Myocyte (in vitro differentiated cells): ENCODE results near the gene CD300H. TPM values are rescaled to one million over a fixed set of nuclear protein-coding genes. Genes with fewer than 3 reads are reported as not detected.

ENCODE experiments used
- DNase-seq: peaks from one replicate; pipeline ENCODE4 v3.0.0-alpha.2; 2012; ENCODE audit warnings: low read depth
- total RNA-seq: library from RNA; depleted of rRNA; stranded (reverse); fragments of >200 nt; gene quantifications from 2 replicates; pipeline ENCODE4 v1.2.3, GENCODE V29; 2014

The CD300H gene
- total RNA-seq, 1 donor from 2014 or later = not detected

DNA sequence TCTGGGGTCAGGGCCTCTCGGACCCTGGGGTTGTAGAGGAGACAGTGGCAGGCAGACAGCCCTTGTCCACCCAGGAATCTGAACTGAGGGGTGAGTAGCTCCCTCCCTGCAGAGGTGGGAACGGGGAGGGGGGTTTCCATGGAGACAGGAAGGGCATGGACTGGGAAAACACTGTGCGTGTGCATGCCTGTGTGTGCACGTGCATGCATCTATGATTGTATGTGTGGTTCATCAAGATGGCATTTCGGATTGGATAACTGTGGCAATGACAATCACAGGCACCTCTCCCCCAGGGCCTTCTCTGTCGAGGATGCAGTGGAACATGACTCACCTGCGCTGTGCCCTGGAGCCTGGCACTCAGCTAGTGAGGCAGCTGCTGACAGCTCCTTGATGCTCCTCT lies 15.3 kb downstream of the CD300H start:
- DNase-seq = no peak

DNA sequence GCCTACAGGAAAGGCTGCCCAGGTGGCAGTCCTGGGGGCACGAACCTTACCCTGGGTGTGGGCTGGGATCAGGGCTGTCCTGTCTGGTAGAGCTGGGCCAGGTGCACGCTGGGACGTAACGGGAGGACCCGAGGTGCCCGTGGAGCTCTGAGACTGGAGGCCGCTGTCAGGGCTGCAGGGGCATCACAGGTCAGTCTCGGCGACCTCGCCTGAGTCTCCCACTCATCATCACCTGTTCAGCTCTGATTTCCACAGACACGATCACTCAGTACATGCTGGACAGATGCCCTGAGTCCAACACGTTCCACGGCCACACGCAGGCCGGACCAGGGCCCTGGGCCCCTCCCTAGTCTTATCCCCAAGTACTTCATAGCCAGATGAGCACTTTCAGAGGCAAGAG lies 16.7 kb downstream of the CD300H start:
- no peak for DNase-seq

DNA sequence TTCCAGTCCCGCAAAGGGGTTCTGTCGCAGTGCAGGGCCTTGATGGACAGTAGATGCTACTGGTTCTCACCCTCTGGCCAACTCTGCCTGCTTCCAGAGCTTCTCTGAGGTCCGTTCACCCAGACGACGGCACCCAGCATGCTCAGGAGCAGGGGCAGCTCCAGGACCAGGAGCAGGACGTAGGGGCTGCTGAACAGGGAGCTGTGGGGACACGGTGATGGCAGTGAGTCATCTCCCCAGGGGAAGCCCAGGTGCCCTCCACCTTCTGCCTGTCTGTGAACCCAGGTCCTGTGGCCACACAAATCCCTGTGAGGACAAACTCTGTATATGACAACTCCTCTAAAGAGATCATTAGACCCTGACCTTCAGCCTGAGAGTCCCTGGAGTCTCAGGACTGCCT lies 18.0 kb downstream of the CD300H start:
- no peak for DNase-seq

DNA sequence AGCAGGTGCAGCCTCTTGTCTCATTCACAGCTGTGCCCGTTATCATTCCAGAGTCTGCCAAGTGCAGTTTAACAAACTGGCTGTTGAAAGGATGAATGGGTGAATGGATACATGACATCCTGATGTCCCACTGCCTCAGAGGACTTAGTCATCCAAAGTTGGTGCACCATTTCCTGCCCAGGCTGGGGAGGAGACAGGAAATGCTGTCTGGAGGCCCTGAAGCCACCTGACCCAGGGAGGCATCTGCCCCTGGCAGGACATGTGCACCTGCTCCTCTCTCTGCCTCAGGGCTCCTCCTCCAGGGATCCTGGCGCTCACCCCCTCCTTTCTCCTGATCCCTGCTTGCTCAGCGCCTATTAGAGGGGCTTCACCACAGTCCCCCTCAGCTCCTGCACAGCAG lies 19.6 kb downstream of the CD300H start:
- no peak for DNase-seq

DNA sequence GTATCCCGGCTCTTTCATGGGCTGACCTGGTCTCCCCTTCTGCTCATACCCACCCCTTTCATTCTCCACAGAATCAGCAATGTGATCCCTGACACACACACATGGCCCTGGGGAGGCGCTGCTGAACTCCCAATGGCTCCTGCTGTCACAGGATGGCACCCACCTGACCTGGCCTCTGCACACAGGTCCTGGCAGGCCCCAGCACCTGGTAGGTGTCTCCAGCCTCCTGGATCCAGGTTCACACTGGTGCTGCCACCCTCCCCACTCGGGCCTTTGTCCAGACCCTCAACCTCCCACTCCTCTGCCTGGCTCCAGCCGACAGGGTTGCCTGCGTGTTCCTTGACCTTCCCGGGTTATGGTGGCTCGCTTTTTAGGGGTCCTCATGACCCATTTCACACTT lies 20.0 kb downstream of the CD300H start:
- no peak for DNase-seq

DNA sequence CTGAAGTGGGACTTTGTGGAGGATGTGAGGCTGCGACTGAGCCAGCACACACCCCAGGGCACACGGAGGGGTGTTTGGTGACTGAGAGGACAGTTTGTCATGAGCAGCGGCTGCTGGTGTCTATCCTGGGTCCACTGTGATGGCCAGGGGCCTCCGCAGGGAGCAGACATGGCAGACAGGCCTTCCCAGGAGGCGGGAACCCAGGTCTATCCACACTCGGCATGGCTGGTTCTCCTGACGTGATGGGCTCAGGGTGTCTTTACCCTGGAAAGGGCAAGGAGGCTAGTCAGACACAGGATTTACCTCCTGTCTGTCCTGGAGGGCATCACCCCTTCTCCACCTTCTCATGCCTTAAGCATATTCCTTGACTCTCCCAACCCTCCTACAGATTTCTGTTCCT lies 20.7 kb downstream of the CD300H start:
- DNase-seq = no peak

DNA sequence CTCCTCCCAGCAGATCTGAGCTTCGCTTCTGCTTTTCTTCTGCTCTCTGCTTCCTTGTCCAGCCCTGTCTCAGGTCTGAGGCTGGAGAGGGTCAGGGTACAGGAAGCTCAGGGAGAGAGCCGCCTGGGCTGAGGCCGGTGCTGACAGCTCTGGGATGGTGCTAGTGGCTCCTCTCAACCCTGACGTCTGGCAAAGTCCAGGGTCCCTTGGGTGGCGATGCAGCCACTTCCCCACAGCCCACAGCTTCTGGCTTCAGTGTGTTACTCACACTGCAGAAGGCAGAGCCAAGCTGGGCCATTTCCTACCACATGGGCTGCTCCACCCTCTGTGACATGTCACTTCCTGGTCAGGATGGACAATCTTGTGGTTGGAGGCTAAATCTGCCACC lies 21.5 kb downstream of the CD300H start, which contains the start of gene CD300C:
Gene CD300C, minus strand, starts transcription at position 273 of the 388 bp plus-strand sequence. CDS start 333 bp downstream, outside the sequence.
- no peak for DNase-seq

DNA sequence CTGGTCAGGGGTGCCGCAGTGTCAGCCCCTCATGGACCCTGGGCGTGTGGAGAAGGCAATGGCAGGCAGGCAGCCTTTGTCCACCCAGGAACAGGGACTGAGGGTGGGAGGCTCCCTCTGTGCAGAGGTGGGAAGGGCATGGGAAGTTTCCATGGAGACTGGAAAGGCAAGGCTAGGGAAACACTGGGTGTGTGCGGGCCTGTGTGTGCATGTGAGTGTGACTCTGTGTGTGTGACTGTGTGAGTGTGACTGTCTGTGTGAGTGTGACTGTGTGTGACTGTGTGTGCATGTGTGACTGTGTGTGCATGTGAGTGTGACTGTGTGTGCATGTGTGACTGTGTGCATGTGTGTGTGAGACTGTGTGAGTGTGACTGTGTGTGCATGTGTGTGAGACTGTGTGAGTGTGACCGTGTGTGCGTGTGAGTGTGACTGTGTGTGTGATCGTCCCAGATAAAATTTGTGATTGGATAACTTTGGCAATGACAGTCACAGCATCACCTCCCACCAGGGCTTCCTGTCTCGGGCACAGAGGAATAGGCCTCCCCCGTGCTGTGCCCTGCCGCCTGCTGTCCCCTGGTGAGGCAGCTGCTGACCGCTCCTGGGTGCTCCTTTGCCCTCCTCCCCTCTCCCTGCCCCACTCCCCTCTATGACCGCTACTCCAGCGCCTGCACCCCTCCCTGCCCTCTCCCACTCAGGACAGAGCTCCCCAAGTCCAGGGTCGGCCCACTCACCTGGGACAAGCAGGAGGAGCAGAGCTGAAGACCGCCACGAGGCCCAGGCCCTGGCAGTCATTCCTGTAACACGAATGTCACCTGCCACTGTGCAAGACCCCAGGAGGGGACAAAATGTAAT lies 22.1 kb downstream of the CD300H start:
- DNase-seq = no peak

DNA sequence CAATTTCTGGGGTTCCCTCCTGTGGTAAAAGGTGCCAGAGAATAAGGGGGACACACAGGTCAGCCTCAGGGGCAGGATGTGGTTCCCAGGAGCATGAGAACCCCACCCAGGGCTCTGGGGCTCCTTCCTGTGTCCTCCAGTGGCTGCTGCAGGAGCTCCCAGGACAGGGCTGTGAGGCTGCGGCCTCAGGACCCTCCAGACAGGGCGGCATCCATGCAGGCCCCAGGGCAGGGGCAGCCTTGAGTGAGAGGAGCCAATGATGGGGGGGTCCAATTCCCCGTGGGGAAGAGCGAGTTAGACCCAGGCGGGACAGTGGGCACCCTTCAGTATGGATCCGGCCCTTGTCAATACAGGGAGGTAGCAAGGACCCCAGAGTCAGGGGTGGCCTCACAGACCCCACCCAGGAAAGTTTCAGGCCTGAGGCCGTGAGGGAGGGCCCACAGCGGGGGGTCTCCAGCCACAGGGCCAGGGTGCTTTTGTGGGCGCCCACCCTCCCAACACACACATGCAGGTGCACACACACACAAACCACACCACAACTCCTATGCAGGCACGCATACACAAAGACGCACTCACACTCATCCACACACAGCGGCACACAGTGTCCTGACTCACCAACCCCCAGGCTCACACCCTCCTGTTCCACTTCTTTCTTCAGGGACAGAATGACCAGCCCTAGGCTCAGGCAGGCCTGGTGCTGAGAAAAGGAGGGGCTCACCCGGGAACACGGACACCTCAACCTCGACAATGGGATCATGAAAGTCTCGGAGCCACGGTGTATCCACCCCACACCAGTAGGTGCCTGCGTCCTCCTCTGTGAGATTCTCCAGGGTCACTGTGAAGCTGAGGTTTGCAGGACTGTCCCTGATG lies 23.2 kb downstream of the CD300H start:
- no peak for DNase-seq

DNA sequence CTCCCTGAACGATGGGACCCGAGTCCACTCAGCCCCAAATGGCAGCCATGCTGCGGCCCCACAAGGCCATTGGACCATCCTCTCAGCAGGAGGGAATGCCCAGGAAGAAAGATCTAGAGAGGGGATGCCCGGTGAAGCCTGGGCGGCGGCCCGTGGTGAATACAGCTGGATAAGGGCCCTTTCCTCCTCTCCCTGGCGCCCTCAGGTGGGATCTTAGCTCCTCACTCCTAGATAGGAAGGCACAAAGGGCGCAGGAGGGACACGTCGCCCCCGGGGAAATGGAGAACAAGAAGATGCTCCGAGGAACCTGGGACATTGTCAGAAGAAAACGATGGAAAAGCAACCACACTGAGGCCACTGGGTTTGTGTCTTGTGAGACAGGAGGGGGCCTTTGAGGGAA lies 23.9 kb downstream of the CD300H start:
- no peak for DNase-seq

DNA sequence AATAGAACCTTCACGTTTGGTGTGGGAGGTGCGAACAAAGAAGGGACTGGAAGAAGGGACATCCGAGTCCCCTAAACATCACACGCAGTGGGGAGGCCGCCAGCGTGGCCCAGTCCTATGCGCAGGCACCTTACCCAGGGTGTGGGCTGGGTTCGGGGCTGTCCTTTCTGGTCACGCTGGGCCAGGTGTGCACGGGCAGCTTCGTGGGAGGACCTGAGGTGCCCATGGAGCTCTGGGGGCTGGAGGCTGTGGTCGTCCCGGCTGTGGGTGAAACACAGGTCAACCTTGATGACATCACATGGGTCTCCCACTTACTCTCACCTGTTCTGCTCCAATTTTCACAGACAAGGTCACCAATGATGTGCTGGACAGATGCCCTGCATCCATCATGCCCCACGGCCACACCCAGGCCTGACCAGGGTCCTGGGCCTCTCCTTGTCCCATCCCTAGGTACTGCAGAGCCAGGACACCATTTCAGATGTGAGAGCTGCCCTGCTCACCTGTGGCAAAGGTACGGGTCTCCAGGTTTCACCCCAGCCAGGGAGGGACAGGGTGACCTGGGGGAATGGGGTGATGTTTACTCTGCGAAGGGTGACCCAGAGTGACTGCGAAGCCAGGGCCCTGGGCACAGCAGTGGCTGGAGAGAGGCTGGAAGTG lies 24.5 kb downstream of the CD300H start:
- no peak for DNase-seq

DNA sequence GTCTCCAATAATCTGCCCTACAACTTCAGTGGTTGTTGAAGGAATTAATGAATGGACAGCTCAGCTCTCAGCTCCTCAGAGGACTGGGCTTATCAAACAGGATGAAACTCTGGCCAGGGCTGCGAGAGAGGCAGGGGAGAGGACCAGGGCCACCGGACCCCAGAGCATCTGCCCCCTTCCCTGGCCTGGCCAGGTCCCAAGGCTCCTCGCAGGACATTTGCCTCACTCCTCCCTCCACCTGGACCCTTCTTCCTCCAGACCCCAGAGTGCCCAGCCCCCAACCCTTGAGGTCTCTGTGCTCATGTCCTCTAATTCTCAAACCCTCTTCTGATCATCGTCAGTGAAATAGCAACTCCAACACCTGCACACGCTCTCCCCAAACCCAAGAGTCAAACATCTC lies 25.1 kb downstream of the CD300H start:
- DNase-seq = no peak

DNA sequence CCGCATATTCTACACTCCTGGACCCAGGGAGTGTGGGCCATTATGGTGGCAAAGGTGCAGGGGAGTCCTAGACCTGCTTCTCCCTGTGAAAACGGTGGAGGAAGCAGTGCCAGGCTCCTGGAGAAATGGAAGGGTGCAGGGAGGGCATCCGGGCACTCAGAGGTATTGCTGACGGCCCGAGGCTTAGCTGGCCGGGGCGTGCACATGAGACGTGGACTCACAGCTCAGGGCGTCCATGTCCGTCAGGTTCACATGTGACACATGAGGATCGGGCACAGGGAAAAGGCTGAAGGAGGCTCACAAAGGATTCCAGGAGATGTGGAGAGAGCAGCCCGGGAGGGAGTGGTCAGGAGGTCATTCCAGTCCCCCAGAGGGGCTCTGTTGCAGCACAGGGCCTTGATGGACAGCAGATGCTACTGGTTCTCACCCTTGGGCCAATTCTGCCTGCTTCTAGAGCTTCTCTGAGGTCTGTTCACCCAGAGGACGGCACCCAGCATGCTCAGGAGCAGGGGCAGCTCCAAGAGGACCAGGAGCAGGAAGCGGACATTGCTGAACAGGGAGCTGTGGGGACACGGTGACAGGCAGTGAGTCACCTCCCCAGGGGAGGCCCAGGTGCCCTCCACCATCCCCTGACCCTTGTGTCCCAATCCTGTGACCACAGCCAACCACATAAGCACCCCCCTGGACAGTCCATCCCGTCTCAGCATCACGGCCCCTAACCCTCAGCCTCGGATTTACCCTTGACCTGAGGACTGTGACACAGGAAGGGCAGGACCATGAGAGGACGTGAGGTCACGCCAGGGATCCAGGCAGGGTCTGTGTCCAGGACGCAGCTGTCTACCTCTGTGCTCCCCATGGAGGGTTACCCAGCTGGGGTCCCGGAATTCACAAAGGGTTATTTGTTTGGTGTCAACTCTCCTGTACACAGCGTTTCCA lies 25.9 kb downstream of the CD300H start:
- no peak for DNase-seq

DNA sequence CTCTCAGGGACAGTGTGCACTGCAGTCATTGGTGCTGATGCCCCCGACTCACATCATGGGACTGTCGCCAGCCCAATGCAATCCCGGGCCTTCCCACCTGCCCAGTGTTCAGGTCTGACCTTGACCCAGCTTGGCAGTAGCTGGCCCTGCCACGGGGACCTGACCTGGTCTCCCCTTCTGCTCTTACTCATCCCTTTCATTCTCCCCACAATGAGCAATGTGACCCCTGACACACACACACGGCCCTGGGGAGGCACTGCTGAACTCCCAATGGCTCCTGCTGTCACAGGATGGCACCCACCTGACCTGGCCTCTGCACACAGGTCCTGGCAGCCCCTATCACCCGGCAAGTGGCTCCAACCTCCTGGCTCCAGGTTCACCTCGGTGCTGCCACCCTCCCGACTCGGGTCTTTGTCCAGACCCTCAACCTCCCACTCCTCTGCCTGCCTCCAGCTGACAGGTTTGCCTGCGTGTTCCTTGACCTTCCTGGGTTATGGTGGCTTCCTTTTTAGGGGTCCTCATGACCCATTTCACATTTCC lies 28.0 kb downstream of the CD300H start:
- no peak for DNase-seq

DNA sequence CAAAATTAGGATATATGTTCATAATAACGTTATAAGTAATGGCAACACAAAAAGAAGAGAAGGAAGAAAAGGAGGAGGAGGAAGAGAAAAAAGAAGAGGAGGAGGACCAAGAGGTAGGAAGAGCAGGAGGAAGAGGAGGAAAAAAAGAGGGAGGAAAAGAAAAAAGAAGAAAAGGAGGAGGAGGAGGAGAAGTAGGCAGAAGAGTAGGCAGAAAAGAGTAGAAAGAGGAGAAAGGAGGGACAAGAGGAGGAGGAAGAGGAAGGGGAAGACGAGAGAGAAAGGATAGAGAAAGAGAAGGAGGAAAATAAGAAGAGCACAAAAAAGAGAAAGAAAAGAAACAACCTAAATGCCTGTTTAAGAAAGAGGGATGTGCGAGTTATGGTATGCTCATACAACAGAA lies 30.4 kb downstream of the CD300H start:
- DNase-seq = no peak

DNA sequence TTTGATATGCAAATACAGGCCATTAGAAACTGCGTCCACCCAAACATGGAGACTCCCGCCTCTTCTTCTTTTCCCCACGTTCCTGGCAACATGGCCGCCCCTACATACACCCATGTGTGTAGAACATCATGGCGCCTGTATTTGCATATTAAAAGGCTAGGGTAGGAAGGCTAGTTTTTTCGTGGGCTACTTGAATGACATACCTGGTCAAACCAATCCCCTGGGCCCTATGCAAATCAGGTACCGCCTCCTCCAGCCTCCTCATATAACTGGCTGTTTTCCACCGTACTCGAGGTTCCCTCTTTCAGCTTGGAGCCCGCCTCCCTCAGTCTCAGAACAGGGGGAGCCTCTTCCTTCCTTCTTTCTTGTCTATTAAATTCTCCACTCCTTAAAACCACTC lies 35.2 kb downstream of the CD300H start:
- no peak for DNase-seq

DNA sequence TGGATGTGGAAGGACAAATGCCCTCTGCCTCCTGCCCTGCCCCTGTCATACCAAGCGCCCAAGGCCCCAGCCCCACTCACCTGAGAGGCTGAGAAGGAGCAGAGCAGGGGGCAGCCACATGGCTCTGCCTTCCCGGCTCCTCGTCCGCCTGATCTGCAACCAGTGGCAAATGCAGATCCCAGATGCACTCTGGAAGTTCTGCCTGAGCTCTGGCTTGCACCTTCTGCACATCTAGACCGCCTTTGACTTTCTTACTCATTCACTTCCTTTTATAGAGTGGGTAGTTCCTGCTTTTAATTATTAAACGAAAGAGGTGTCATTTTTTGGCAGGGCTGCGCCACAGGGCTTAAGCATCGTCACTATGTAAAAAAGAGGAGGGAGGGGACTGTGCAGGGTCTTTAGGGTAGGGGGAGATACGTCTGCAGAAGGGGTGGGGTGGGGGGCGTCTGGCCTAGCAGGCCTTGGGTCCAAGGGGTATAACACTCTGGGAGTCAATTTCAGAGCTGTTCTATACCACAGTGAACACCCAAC lies 36.0 kb downstream of the CD300H start, which contains the start of gene CD300LB:
Gene CD300LB, minus strand, starts transcription at position 245 of the 531 bp plus-strand sequence. Its CDS starts 125 bp downstream, at position 120.
- DNase-seq = no peak

DNA sequence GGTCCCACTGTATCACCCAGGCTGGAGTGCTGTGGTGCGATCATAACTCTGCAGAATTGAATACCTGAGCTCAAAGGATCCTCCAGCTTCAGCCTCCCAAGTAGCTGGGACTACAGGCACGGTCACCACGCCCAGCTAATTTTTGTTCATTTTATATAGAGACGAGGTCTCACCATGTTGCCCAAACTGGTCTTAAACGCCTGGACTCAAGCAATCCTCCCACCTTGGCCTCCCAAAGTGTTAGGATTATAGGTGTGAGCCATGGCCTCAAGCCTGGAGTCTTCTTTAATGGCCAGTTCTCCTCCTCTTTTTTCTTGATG lies 36.5 kb downstream of the CD300H start:
- DNase-seq = no peak

DNA sequence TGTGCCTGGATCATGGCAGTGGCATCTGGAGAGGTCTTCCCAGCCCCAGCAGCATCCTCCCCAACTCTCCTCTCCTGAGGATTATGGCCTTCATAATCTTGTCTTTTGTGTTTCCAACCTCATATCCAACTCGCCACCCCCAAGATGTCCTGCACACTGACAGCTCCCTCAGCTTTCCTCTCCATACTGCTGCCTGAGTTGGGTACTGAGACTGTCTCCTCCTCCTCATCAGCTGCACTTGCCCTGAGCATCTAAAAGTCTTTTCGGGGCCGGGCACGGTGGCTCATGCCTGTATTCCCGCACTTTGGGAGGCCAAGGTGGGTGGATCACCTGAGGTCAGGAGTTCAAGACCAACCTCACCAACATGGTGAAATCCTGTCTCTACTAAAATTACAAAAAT lies 38.1 kb downstream of the CD300H start:
- DNase-seq = no peak
